Heart left ventricle (tissue), 16 donors: ENCODE data around the gene LAMA3. TPM values are rescaled to one million over a fixed set of nuclear protein-coding genes. Genes with fewer than 3 reads are reported as not detected.

ENCODE experiments used
- ATAC-seq, 4 donors: fragments of 200-7000 bp; cut with Tn5 transposase; one replicate each; pipeline ENCODE4 v1.9.1; 2020 to 2022; ENCODE audit warnings: moderate library complexity in 4 of 4, mild to moderate bottlenecking in 3 of 4, moderate number of reproducible peaks in 1 of 4
- DNase-seq, 5 donors: peaks; one replicate each; pipeline ENCODE4 v3.0.0-alpha.2; 2020
- H3K27ac ChIP-seq, 12 donors: fragments of 200-600 bp; sonication (generic) in 4 of 12; one replicate each; pipeline versions ENCODE4 v1.5.0 to v1.8.0; 2016 to 2022; ENCODE audit warnings: mild to moderate bottlenecking in 2 of 12
- H3K27me3 ChIP-seq, 9 donors: fragments of 200-600 bp; sonication (generic) in 2 of 9; one replicate each; pipeline versions ENCODE4 v1.5.1 to v1.8.0; 2016 to 2022; ENCODE audit warnings: mild to moderate bottlenecking in 3 of 9
- H3K36me3 ChIP-seq, 9 donors: fragments of 200-600 bp; sonication (generic) in 2 of 9; one replicate each; pipeline versions ENCODE4 v1.5.0 to v1.8.0; 2018 to 2022; ENCODE audit warnings: mild to moderate bottlenecking in 2 of 9
- H3K4me1 ChIP-seq, 12 donors: fragments of 200-600 bp; sonication (generic) in 4 of 12; one replicate each; pipeline versions ENCODE4 v1.5.0 to v1.8.0; 2016 to 2022; ENCODE audit warnings: mild to moderate bottlenecking in 3 of 12
- H3K4me3 ChIP-seq, 12 donors: fragments of 200-600 bp; sonication (generic) in 4 of 12; one replicate each; pipeline versions ENCODE4 v1.5.0 to v1.8.0; 2017 to 2022; ENCODE audit warnings: mild to moderate bottlenecking in 9 of 12, moderate library complexity in 4 of 12
- H3K9me3 ChIP-seq, 12 donors: fragments of 200-600 bp; sonication (generic) in 4 of 12; one replicate each; pipeline versions ENCODE4 v1.5.0 to v1.8.0; 2016 to 2022; ENCODE audit warnings: mild to moderate bottlenecking in 1 of 12
- CTCF ChIP-seq, 12 donors: fragments of 200-600 bp; sonication (generic) in 4 of 12; IDR thresholded peaks; one replicate each; pipeline versions ENCODE4 v1.5.0 to v1.8.0; 2018 to 2022; ENCODE audit warnings: antibody characterized with exemption in 12 of 12, mild to moderate bottlenecking in 5 of 12
- POLR2A ChIP-seq, 2 donors: fragments of 450-650 bp; IDR thresholded peaks; one replicate each; pipeline ENCODE4 v1.6.1; 2017; ENCODE audit warnings: antibody characterized with exemption in 2 of 2, mild to moderate bottlenecking in 2 of 2, moderate library complexity in 2 of 2
- WGBS, 4 donors: extraction: QIAGEN DNeasy Blood & Tissue Kit in 2 of 4; methylation state at CpG; one replicate each; pipeline versions ENCODE4 v1.1.5 to v1.1.7; 2013 to 2018; 5-methylcytosine and 5-hydroxymethylcytosine counted together
- intact Hi-C, 10 donors: fragments of 100-400 bp; cut with DNase I; formaldehyde crosslinking; loops; one replicate each; pipeline versions ENCODE4 v1.11.1 to v1.14.2; 2022
- polyA plus RNA-seq, 2 donors: library from polyadenylated mRNA; stranded (reverse); fragments of 200-250 nt; gene quantifications; one replicate each; pipeline ENCODE4 v1.2.3, GENCODE V29; 2013
- total RNA-seq, 9 donors: library from RNA; depleted of rRNA in 2 of 9; stranded (reverse); fragments of >200 nt in 2 of 9; fragmentation: NEBNext Ultra II Directional in 3 of 9; extraction: Animal tissue kit (Norgen Biotek cat#: 25700) in 3 of 9; gene quantifications; one replicate each; pipeline versions ENCODE4 v1.1.0 to v1.2.4, GENCODE V29; 2016 to 2023
- donor health status: ischemic (EF 13 %, LVEDD 7.1; RV severe dilation, severe dysfunction).
- donor health status: healthy with polysubstance abuse.
- donor health status: DM: no; HTN: yes; CAD: no.
- donor health status: DM: no; HTN: no; CAD: no.
- donor health status: ischemic (EF 25% LVEDD 6.9; RV normal size, moderate dysfunction).
- donor health status: ischemic (EF 25% LVEDD 5.7; RV mildly dilated, moderate dysfunction).
- donor health status: healthy.
- donor health status: DM: yes; HTN: yes; CAD: no.
- donor health status: ischemic (EF 35%, LVEDD 5.7; RV mildly dilated, moderate dysfunction).
- donor health status: nonischemic (EF 11% LVEDD 7.7; RV severe dilation, severe dysfunction).
- donor health status: DM: yes; HTN: yes; CAD: no.
- donor health status: PGD.
- donor health status: ischemic (EF 29% LVEDD 5.4; RV normal size, mild dysfunction).
- donor health status: nonischemic (EF 23%, LVEDD 6.1; RV moderate dilation, normal function).

Gene LAMA3
- total and polyA plus RNA-seq, 11 donors: 1.2 to 6.6 (median 3.2) TPM

GRCh38 chr18:23683671-23684070 is 5.6 kb upstream of the LAMA3 start:
- intact Hi-C loops: no loop called here
- WGBS, 4 donors: 57 to 76% (median 60%) methylated on average over 3 of the region's 3 CpGs
- no peaks in the 10 kb centered on the region for H3K9me3 ChIP-seq
- ATAC-seq (no peak), DNase-seq (no peak)
- peaks cover 0 to 16% (median 0%) of the 10 kb centered on the region in 9 donors for H3K27me3 ChIP-seq
- no peaks in the 10 kb centered on the region for H3K36me3 ChIP-seq
- H3K27ac ChIP-seq: no peak overlapping the region
- H3K4me3 ChIP-seq: no peak overlapping the region
- H3K4me1 ChIP-seq: peaks cover 0 to 9% (median 4%) of the 10 kb centered on the region in 12 donors
- TF ChIP-seq CTCF (IDR thresholded peaks at IDR 0.05) (no peak), POLR2A (IDR thresholded peaks at IDR 0.05) (no peak)

- H3K9me3 ChIP-seq: no peaks in the 10 kb centered on the region
- peak overlapping the region in 3 of 12 donors; percentile 5 to 57 (median 5) for H3K27ac ChIP-seq
- intact Hi-C loops: loop anchor here in 1 of 10 donors (5.0 kb wide), 1 partner anchor 62 kb away; no protein-coding TSS in a partner anchor
- DNase-seq (no peak), ATAC-seq (peak in 2 of 4 donors; percentile 29 to 41)
- no peak for TF ChIP-seq CTCF (IDR thresholded peaks at IDR 0.05)
- no peaks in the 10 kb centered on the region for H3K36me3 ChIP-seq
- peaks cover 0 to 17% (median 8%) of the 10 kb centered on the region in 12 donors for H3K4me1 ChIP-seq
- H3K4me3 ChIP-seq: no peak overlapping the region
- peaks cover 0 to 26% (median 0%) of the 10 kb centered on the region in 9 donors for H3K27me3 ChIP-seq
- 44 to 48% (median 47%) methylated on average over 5 of the region's 5 CpGs for WGBS, 4 donors
Measured at GRCh38 chr18:23684515-23685197, 4.6 kb upstream of the LAMA3 start.

- H3K36me3 ChIP-seq: no peaks in the 10 kb centered on the region
- H3K27me3 ChIP-seq: peaks cover 0 to 46% (median 0%) of the 10 kb centered on the region in 9 donors
- H3K27ac ChIP-seq: peak overlapping the region in 1 of 12 donors; percentile 68
- no peak for DNase-seq
- WGBS, 4 donors: 61 to 69% (median 63%) methylated on average over 5 of the region's 5 CpGs
- intact Hi-C loops: loop anchor here in 1 of 10 donors (5.0 kb wide), 1 partner anchor 66 kb away; no protein-coding TSS in a partner anchor
- H3K4me1 ChIP-seq: peaks cover 0 to 24% (median 10%) of the 10 kb centered on the region in 12 donors
- TF ChIP-seq POLR2A (IDR thresholded peaks at IDR 0.05) (no peak), CTCF (IDR thresholded peaks at IDR 0.05) (no peak)
- peak overlapping the region in 11 of 12 donors; percentile 39 to 86 (median 72) for H3K4me3 ChIP-seq
- H3K9me3 ChIP-seq: no peaks in the 10 kb centered on the region
- no peak for ATAC-seq
Measured at GRCh38 chr18:23688528-23688927, 725 bp upstream of the LAMA3 start.
